ENCODE data around the gene TBP. TPM values are rescaled to one million over a fixed set of nuclear protein-coding genes. Genes with fewer than 3 reads are reported as not detected.

Gene TBP
- total RNA-seq, 1 donor from 2014 or later, result 15.5 TPM

- peak; percentile 11 for TF ChIP-seq CTCF (conservative IDR thresholded peaks at IDR 0.05; ENCODE audit: low read depth, low read length)
- H3K4me3 ChIP-seq (ENCODE audit: low read depth, low read length), result peak overlapping the region; percentile 66
- no peak for DNase-seq (ENCODE audit: low read depth)
Observed at GRCh38 chr6:170583756-170584180, 29.6 kb downstream of the TBP start.

- no peak for TF ChIP-seq CTCF (conservative IDR thresholded peaks at IDR 0.05; ENCODE audit: low read depth, low read length)
- peak within 1 kb of the TSS; percentile 66 for H3K4me3 ChIP-seq (ENCODE audit: low read depth, low read length)
- DNase-seq (ENCODE audit: low read depth), result peak; percentile 26
Observed at GRCh38 chr6:170584181-170584953, 30.2 kb downstream of the TBP start, which contains the start of gene PDCD2. PDCD2 (minus strand) TSS chr6:170584637; CDS start chr6:170584581, 56 bp downstream.

- TF ChIP-seq CTCF (conservative IDR thresholded peaks at IDR 0.05; ENCODE audit: low read depth, low read length), result no peak
- peak overlapping the region; percentile 66 for H3K4me3 ChIP-seq (ENCODE audit: low read depth, low read length)
- DNase-seq (ENCODE audit: low read depth), result peak; percentile 3
Observed at GRCh38 chr6:170584954-170585498, 30.9 kb downstream of the TBP start.

- no peak for DNase-seq (ENCODE audit: low read depth)
- no peak for TF ChIP-seq CTCF (conservative IDR thresholded peaks at IDR 0.05; ENCODE audit: low read depth, low read length)
- no peak overlapping the region for H3K4me3 ChIP-seq (ENCODE audit: low read depth, low read length)
Observed at GRCh38 chr6:170590725-170591124, 36.6 kb downstream of the TBP start.

GRCh38 chr6:170596426-170596825 lies 42.3 kb downstream of the TBP start:
- no peak for TF ChIP-seq CTCF (conservative IDR thresholded peaks at IDR 0.05; ENCODE audit: low read depth, low read length)
- H3K4me3 ChIP-seq (ENCODE audit: low read depth, low read length), result no peak overlapping the region
- DNase-seq (ENCODE audit: low read depth), result no peak

GRCh38 chr6:170597278-170597677 lies 43.1 kb downstream of the TBP start:
- TF ChIP-seq CTCF (conservative IDR thresholded peaks at IDR 0.05; ENCODE audit: low read depth, low read length), result no peak
- no peak overlapping the region for H3K4me3 ChIP-seq (ENCODE audit: low read depth, low read length)
- no peak for DNase-seq (ENCODE audit: low read depth)
